DMS79 (cell line): Measurements from ENCODE around the gene PDCD4.
A peak's percentile ranks its signal among the peaks of the same experiment; 100 is the strongest.
"Not testable (repeated sequence)": the region's sequence is repeated elsewhere in the genome, so short reads cannot be mapped to it uniquely, and the experiment has no call there.

Experiments
- DNase-seq: peaks from one replicate; lab custom pipeline; 2025; lab: John Stamatoyannopoulos, UW

PDCD4 gene

DNA sequence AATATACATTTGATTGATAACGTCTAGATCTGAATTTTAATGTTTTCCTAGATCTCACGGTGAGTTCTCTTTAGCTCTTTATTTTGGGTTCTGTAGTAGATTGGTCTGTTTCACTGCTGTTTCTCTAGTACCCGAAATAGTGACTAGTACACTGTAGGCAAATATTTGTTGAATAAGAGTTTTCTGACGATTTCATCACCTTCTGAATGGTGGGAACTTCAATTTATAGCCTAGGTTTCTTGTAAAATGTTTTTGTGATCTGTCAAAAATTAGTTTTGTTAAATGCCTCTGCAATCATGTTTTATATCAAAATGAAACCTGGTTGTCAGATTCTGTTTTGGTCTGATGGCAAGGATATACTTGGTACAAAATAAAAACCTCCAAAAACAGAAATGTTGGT, 10.2 kb downstream of the PDCD4 start:
- DNase-seq, result no peak

GRCh38 chr10:110883924-110884323, 12.2 kb downstream of the PDCD4 start:
- DNase-seq, result no peak

DNA sequence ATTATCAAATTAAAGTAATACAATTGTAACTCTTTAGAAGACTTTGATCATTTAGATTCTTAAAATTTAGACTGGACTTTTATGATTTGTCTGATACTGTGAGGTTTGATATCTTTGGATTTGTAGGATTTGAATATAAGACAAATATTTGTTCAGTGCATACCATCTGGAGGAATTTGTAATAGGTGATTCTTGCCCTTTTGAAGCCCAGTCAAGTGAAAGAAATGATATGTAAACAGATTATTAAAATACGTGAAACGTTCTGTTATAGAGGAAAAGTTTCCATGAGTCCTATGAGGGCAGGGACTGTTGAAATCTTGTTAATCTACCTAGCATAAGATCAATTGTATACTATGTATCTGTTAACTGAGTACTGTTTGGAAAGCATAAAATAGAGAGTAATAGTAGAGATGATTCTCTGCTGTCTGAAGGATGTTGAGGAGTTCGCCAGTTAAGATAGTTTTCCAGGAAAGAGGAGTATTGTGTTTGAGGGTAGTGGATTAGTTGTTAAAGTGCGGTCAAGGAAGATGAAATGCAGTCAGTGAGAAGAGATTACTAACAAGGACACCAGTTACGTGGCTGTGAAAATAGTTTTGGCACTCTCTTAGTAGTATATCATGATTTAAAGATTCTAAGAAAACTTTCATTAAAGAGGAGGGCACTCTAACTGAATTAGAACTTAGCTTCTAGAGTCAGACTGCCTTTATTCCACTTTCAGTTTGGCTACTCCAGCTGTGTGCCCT, 14.4 kb downstream of the PDCD4 start:
- DNase-seq, result no peak

DNA sequence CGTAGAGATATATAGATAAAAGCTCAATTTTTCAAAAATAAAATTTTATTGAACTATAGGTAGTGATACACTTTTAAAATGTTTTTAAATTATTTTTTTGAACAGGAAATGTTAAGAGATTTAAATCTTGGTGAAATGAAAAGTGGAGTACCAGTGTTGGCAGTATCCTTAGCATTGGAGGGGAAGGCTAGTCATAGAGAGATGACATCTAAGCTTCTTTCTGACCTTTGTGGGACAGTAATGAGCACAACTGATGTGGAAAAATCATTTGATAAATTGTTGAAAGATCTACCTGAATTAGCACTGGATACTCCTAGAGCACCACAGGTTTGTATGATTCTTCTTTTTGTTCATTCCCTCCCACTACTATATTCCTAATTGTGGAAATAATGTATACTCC, 15.8 kb downstream of the PDCD4 start:
- DNase-seq, result no peak

DNA sequence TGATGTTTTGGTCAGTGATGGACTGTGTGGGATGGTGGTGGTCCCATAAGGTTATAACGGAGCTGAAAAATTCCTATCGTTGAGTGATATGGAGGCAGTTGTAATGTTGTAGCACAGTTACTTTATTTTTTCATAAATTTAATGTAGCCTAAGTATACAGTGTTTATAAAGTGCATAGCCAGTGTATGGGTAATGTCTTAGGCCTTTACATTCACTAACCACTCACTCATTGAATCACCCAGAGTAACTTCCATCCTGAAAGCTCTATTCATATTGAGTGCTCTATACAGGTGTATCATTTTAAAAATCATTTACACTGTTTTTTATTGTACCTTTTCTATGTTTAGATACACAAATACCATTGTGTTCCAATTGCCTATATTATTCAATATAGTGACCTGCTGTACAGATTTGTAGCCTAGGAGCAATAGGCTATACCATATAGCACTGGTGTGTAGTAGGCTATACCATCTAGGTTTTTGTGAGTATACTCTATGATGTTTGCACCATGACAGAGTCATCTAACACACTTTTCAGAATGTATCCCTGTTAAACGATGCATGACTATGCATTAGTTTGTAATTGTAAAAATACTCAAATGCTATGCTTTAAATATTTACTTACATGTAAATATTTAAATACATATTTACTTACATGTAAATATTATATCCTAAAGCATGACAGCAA, 21.0 kb downstream of the PDCD4 start:
- no peak for DNase-seq

DNA sequence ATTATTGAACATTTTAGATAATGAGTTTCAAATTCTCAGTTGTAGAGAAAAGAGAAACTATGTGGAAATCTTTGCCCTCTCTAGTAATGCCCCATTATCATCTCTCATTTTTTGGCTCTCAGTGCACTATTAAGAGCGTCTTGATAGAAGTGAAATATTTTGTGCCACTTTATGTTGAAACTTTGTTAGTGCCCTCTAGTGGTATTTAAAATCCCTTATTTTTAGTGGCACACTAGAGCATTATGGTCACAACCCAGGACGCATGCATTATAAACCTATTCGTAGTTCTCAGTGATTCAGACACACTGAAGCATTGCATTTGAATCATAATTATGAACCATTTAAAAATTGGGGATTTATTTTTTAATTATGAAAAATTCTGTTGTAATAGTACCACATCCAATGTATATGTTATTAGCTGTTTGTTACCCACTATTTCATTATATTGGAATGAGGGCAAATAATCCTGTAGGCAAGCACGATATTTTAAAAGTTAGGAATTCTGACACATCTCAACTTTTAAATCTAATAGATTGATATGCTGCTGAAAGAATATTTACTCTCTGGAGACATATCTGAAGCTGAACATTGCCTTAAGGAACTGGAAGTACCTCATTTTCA, 21.9 kb downstream of the PDCD4 start:
- DNase-seq, result peak; percentile 0

DNA sequence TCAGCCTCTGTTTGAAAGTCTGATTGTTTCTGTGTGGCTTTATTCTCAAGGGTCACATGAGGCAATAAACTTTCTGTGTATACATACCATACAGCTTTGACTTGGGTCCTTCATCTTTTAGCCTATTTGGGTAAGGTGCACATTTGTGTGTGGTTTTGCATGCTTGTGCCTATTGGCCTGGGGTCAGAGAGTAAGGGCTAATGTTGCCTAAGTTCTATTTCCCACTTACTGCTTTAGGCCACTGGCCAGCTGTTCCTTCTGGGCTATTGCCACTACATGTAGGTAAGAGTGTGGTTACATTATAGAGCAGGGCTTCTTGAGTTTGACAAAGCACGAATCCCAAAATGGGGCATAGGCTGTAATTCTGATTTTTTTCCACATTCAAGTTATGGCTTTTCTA, 25.5 kb downstream of the PDCD4 start:
- DNase-seq, result no peak

GRCh38 chr10:110898391-110898790, 26.7 kb downstream of the PDCD4 start:
- no peak for DNase-seq

GRCh38 chr10:110900983-110901382, 29.3 kb downstream of the PDCD4 start:
- DNase-seq, result no peak

- no peak for DNase-seq
Measured at GRCh38 chr10:110901954-110902819, 30.5 kb downstream of the PDCD4 start.

- DNase-seq, result no peak
Measured at GRCh38 chr10:110903280-110904278, 31.9 kb downstream of the PDCD4 start.

DNA sequence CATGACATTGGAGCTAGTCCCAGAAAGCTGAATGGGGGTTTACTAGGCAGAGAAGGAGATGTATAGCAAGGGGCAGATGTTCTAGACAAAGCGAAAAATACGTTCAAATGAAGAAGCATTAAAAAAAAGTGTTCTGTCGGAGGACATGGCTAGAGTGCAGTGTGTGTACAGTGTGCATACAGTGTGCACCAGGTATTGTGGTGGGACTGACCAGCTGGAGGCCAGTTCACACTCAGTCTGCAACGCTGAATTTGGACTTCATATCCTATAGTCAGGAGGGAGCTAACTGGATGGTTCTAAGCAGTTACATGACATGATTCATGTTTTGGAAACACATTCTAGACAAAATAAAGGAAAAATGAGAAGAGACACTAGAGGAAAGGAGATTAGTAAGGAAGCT, 38.4 kb downstream of the PDCD4 start:
- DNase-seq, result no peak

GRCh38 chr10:110912374-110912773, 40.6 kb downstream of the PDCD4 start:
- no peak for DNase-seq

GRCh38 chr10:110914431-110914830, 42.7 kb downstream of the PDCD4 start:
- DNase-seq, result no peak

DNA sequence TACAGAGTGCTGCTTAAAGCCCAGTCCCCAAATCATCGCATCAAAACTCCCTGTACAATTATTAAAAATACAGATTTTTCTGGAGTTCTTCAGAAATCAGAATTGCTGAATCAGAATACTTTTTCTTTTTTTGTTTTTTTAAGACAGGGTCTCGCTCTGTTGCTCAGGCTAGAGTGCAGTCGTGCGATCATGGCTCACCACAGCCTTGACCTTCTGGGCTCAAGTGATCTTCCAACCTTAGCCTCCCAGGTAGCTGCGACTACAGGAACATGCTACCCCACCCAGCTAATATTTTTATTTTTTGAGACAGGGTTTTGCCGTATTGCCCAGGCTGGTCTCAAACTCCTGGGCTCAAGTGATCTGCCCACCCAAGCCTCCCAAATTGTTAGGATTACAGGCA, 43.3 kb downstream of the PDCD4 start:
- no peak for DNase-seq

GRCh38 chr10:110915600-110915999, 43.9 kb downstream of the PDCD4 start:
- DNase-seq, result not testable (repeated sequence)

GRCh38 chr10:110916554-110917346, 45.0 kb downstream of the PDCD4 start:
- no peak for DNase-seq

DNA sequence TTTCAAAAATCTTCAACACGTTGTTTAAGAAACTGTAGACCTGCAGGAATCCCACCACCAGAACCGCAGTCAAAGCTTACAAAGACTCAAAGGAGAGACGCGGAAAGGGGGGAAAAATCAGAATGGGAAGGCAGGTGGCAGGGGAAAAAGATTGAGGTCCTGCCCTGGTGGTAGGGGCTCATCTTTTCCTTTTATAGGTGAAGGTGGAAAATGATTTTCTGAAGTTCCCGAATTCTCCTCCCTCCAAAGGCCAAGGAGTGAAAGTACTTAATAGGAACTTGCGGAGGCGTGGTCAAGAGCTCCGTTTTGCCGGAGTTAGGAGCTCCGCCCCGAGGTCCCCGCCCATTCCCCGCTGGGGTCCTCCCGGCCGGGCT, 46.5 kb downstream of the PDCD4 start:
- DNase-seq, result peak; percentile 55

- peak; percentile 95 for DNase-seq
Measured at GRCh38 chr10:110918643-110919348, 47.1 kb downstream of the PDCD4 start, which contains the start of gene BBIP1. Gene BBIP1, minus strand, starts transcription at chr10:110919180. Its CDS starts 1,023 bp downstream, at chr10:110918157.
